HG02973 (cell line): ENCODE measurements around the gene ATP1B3.
A peak's percentile ranks its signal among the peaks of the same experiment; 100 is the strongest.
"Not testable (repeated sequence)": the region's sequence is repeated elsewhere in the genome, so short reads cannot be mapped to it uniquely, and the experiment has no call there.

Experiments used
- ATAC-seq: cut with Tn5 transposase; IDR thresholded peaks from one replicate; pipeline ENCODE4 v1.9.1; 2021; ENCODE audit warnings: moderate library complexity; ENCODE audit not compliant: unreplicated experiment

ATP1B3 gene

GRCh38 chr3:141860086-141860669, 16.3 kb upstream of the ATP1B3 start:
- ATAC-seq: no peak

GRCh38 chr3:141860766-141861513, 15.5 kb upstream of the ATP1B3 start:
- ATAC-seq: no peak

- ATAC-seq: no peak
Measured at GRCh38 chr3:141862279-141862816, 14.1 kb upstream of the ATP1B3 start.

DNA sequence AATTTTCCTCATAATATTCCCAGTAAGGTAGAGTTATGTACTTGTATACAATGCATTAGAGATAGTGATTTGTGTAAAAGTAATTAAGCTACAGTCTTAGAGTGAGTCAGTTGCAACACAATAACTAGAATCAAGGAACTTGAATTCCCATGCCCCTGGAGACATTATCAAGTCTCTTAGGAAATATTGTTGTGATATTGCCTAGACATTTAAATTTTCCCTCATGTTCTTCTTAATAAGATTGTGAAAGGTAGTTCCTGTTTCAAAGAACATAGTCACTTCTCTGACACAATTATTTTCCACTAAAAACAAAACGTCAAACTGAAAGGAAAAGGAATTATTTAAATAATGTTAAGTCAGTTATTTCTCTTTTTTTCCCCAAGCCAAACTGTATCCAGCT, 13.0 kb upstream of the ATP1B3 start:
- ATAC-seq: no peak

GRCh38 chr3:141864281-141864970, 12.0 kb upstream of the ATP1B3 start:
- ATAC-seq: no peak

DNA sequence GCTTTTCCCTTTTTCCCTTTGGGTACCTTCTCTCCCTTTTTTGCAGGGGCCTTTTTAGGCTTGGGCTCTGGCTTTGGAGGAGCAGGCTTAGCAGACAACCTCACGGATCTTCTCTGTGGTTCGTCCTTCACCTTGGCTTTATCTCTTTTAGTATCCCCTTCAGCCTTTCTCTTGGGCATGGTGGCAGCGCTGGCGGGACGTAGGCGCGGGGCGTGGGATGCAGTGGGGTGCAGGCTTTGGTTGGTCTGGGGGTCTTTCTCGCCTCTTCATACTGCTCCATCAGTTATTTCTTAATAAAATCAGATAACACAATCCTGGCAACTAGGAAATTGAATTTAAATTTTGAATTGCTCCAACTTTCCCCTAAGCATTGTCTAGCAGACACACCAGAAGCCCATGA, 11.3 kb upstream of the ATP1B3 start:
- no peak for ATAC-seq

DNA sequence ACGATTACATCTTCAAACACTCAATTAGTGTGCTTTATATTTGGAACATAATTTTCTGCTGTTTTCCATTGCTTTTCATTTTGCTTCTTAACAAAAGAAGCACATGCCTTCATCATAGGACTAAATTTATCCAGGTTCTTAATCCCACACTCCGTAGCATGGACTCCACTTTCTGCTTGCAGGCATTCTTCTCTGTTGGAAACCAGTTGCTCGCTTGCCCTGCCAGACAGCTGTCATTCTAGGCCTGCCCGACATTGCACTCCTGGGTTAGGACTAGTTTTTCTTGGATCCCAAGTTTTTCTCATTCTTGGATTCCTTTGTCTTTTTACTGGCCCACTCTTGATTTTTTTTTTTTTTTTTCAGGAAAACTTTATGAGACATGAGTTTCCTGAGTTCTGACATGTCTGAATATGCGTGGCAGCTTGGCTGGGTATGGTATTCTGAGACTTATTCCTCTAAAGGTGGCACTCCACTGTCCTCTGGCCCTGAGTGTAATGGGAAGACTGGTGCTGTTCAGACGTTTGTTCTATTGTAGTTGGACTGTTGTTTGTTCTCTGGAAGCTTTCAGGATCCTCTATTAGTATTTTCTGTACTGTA, 6.3 kb upstream of the ATP1B3 start:
- ATAC-seq: no peak

DNA sequence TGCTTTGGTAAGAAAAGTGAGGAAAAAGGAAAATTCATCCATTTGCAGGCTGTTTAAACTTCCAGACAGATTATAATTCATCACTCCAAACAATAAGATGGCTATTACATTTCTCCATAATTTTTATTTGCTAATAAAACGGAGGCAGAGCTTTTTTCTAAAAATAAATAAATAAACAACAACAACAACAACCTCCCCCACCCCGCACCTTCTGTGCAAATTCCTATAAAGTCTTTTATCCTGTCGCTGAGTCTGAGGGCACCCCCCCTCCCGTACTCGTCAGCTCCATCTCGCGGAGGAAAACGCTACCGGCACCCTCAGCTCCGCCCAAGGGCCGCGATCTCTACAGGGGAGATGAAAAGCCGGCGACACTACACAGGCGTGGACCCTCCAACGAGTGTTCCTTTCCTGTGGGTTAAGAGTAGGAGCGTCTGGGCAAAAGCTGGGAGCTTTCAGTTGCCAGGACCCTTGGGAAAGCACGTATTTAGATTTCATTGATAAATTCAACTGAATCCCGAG, 1.0 kb upstream of the ATP1B3 start:
- ATAC-seq: peak; percentile 54

DNA sequence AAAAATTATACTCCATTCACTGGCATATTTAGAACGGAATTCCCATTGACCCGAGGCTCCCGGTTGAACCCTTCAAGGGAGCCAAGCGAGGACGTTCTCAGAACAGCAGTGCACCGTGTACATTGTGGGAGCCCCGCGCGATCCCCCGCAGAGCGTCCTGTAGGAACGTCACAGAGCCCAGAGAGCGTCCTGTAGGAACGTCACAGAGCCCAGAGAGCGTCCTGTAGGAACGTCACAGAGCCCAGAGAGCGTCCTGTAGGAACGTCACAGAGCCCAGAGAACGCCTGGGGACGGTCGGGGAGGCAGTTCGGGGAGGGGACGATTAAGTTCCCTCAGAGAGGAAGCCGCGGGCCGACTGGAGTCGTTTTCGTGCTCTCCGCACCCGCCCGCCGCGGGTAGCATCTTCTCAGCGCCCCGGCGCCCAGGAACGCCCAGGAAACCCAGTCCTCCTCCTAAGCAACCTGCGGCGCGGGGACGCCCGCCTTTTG, 506 bp upstream of the ATP1B3 start:
- ATAC-seq: peak; percentile 39

GRCh38 chr3:141876891-141877621, 613 bp downstream of the ATP1B3 start:
- ATAC-seq: peak; percentile 17

DNA sequence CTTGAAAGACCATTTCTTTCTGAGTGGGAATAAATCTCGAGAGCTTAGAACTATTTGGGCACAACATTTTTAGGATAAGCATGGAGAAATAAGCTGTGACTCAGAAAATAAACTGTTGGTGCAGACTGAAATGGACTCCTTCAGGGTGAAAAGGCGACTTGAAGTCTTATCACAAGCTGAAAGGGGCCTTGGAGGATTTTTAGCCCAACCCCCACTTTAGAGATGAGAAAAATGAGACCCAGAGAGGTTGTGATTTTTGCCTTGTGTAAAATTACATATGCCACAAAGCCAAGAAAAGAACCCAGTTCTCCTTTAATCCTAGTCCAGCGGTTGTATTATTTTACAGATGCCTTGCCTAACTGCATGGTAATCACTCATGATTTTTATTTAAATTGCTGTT, 1.5 kb downstream of the ATP1B3 start:
- no peak for ATAC-seq

- ATAC-seq: no peak
Measured at GRCh38 chr3:141878326-141878725, 1.9 kb downstream of the ATP1B3 start.

DNA sequence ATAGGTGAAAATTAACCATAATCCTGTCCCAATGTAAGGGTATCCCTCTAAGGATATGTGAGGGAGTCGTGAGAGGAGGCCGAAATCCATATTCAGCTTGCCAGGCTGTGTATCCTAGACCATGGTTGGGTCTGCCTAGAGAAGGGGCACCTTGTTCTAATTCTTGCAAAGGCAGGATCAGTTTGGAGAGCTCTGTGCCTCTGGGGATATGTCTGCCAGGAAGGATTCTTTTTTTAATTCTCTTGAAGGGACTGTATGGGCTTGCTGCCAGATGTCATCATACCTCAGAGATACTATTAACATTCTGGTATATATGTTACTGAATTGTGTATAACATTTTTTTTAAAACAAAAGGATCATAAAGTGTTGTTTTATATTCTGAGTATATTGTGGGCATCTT, 2.4 kb downstream of the ATP1B3 start:
- ATAC-seq: no peak

- ATAC-seq: no peak
Measured at GRCh38 chr3:141881702-141882101, 5.3 kb downstream of the ATP1B3 start.

DNA sequence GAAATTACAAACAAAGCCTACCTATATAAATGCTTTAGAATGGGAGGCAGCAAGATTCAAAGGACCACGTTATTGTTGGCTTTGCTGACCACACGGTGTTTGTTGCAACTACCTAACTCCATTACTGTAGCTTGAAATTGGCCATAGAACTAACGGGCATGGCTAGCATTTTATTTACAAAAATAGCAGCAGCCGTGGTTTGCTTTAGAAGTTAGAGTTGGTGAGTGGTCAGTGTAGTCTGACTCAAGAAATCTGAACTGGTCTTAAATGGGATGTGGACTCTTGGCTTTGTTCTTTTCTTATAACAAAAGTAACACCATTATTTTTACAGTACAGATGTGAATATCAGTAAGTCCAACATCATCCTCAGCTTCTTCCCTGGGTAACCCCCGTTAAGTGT, 10.6 kb downstream of the ATP1B3 start:
- ATAC-seq: no peak

DNA sequence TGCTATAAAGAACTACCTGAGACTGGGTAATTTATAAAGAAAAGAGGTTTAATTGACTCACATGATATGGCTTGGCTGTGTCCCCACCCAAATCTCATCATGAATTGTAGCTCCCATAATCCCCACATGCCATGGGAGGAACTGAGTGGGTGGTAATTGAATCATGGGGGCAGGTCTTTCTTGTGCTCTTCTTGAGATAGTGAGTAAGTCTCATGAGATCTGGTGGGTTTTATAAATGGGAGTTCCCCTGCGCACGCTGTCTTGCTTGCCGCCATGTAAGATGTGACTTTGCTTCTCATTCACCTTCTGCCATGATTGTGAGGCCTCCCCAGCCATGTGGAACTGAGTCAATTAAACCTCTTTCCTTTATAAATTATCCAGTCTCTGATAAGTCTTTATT, 12.1 kb downstream of the ATP1B3 start:
- ATAC-seq: not testable (repeated sequence)

DNA sequence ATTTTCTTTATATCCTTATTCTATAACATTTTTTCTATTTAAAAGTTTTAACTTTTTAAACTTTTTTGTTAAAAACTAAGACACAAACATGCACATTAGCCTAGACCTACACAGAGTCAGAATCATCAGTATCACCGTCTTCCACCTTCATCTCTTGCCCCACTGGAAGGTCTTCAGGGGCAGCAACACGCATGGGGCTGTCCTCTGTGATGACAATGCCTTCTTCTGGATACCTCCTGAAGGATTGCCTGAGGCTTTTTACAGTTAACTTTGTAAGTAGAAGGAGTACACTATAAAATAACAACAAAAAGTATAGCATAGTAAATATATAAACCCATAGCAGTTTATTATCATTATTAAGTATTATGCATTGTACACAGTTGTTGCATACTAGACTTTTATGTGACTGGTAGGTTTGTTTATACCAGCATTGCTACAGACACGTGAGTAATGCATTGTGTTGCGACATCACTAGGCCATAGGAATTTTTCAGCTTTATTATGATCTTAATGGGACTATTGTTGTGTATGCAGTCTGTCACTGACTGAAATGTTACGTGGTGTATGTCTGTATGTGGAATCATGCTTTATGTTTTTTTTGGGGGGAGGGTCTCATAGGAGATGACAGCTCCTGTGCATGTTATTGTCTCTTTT, 18.2 kb downstream of the ATP1B3 start:
- no peak for ATAC-seq

- no peak for ATAC-seq
Measured at GRCh38 chr3:141895731-141896130, 19.3 kb downstream of the ATP1B3 start.

DNA sequence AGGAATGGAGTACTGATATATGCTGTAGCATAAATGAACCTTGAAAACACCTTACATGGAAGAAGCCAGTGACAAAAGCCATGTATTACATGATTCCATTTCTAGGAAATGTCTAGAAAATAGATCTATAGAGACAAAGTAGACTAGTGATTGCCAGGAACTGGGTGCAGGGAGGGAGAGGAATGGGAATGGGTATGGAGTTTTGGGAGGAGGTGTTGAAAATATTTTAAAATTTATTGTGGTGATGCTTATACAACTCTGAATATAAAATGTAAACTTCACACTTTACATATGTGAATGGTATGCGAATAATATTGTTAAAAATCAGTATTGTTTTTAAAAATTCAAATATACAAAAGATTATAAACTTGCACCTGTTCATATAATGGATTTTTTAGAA, 22.5 kb downstream of the ATP1B3 start:
- ATAC-seq: no peak

DNA sequence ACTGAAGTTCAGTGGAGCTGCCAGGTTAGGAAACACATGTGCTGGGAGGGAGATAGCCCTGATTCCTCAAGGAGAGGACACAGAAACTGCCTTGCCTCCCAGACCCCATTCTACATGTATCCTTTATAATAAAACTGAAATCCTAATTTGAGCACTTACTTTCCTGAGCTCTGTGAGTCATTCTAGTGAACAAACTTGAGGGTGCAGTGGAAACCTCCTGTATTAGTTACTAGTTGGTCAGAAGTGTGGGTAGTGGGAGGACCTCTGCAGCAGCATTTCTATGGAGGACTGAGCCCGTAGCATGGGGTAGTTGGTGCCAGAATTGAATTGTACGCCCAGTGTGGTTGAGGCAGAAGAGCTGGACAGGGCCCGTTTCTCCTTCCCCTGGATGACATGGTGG, 23.9 kb downstream of the ATP1B3 start:
- ATAC-seq: no peak
